ENCODE data around the gene RAD51B. TPM values are rescaled to one million over a fixed set of nuclear protein-coding genes. Genes with fewer than 3 reads are reported as not detected.

RAD51B gene
- total RNA-seq, 1 experiment from 2014 or later = 14.2 TPM

GRCh38 chr14:68261092-68261842 is 441.7 kb downstream of the RAD51B start:
- CTCF ChIA-PET = no interaction called here
- H3K27me3 Mint-ChIP-seq (ENCODE audit: low read depth) = no peaks in the 10 kb centered on the region
- H3K27ac Mint-ChIP-seq = peak overlapping the region; percentile 98
- peak; percentile 86 for ATAC-seq
- POLR2A ChIA-PET = no interaction called here
- 0 out of 2 replicates have a peak, but pooled peaks have one; percentile 39 for TF ChIP-seq FOXK1 (CRISPR knock-in tag; IDR thresholded peaks at IDR 0.05)
- no peak for TF ChIP-seq ZNF232 (CRISPR knock-in tag; IDR thresholded peaks at IDR 0.05)
- no peak for TF ChIP-seq MXD4 (CRISPR knock-in tag; IDR thresholded peaks at IDR 0.05; ENCODE audit: borderline replicate concordance)
- TF ChIP-seq ZNF317 (CRISPR knock-in tag; IDR thresholded peaks at IDR 0.05; ENCODE audit: borderline replicate concordance, low read depth) = no peak
- no peak for TF ChIP-seq TEAD4 (CRISPR knock-in tag; IDR thresholded peaks at IDR 0.05)
- H3K4me1 Mint-ChIP-seq = peaks cover 71% of the 10 kb centered on the region
- DNase-seq (ENCODE audit: low spot score) = no peak
- H3K36me3 Mint-ChIP-seq = no peaks in the 10 kb centered on the region
- H3K9me3 Mint-ChIP-seq = no peaks in the 10 kb centered on the region
- peak overlapping the region; percentile 37; the same call in 1 of the 2 replicates for H3K4me3 Mint-ChIP-seq

DNA sequence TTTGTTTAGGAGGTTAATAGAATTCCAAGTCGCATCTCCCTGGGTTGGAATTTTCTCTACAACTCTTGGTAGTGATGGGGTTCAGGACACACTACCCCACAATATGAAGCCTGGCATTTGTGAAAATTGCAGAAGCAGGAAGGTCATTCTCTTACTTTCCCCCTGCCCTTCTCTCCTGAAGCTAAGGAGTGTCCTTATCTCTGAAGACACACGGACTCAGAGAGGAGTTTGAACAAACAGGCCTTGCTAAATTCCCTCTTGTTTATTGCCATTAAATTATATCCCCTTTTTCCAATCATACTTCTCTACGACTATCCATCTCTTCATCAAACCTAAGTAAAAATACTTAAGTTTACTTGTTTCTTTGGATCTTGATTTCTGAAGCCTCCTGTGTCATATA is 443.0 kb downstream of the RAD51B start:
- CTCF ChIA-PET = no interaction called here
- Mint-ChIP-seq H3K27ac (peak overlapping the region; percentile 51), H3K9me3 (no peaks in the 10 kb centered on the region), H3K4me1 (peaks cover 63% of the 10 kb centered on the region), H3K36me3 (no peaks in the 10 kb centered on the region), H3K4me3 (no peak overlapping the region), H3K27me3 (ENCODE audit: low read depth) (no peaks in the 10 kb centered on the region)
- TF ChIP-seq, protein P1, sequence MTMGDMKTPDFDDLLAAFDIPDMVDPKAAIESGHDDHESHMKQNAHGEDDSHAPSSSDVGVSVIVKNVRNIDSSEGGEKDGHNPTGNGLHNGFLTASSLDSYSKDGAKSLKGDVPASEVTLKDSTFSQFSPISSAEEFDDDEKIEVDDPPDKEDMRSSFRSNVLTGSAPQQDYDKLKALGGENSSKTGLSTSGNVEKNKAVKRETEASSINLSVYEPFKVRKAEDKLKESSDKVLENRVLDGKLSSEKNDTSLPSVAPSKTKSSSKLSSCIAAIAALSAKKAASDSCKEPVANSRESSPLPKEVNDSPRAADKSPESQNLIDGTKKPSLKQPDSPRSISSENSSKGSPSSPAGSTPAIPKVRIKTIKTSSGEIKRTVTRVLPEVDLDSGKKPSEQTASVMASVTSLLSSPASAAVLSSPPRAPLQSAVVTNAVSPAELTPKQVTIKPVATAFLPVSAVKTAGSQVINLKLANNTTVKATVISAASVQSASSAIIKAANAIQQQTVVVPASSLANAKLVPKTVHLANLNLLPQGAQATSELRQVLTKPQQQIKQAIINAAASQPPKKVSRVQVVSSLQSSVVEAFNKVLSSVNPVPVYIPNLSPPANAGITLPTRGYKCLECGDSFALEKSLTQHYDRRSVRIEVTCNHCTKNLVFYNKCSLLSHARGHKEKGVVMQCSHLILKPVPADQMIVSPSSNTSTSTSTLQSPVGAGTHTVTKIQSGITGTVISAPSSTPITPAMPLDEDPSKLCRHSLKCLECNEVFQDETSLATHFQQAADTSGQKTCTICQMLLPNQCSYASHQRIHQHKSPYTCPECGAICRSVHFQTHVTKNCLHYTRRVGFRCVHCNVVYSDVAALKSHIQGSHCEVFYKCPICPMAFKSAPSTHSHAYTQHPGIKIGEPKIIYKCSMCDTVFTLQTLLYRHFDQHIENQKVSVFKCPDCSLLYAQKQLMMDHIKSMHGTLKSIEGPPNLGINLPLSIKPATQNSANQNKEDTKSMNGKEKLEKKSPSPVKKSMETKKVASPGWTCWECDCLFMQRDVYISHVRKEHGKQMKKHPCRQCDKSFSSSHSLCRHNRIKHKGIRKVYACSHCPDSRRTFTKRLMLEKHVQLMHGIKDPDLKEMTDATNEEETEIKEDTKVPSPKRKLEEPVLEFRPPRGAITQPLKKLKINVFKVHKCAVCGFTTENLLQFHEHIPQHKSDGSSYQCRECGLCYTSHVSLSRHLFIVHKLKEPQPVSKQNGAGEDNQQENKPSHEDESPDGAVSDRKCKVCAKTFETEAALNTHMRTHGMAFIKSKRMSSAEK (CRISPR knock-in tag; IDR thresholded peaks at IDR 0.05; ENCODE audit: borderline replicate concordance) = no peak
- TF ChIP-seq ZBTB43 (CRISPR knock-in tag; IDR thresholded peaks at IDR 0.05) (no peak), SMAD4 (CRISPR knock-in tag; IDR thresholded peaks at IDR 0.05) (no peak), NR3C1 (CRISPR knock-in tag; conservative IDR thresholded peaks at IDR 0.05; ENCODE audit: low read depth) (no peak)
- POLR2A ChIA-PET = no interaction called here
- DNase-seq (ENCODE audit: low spot score) (no peak), ATAC-seq (no peak)

GRCh38 chr14:68263563-68264259 is 444.1 kb downstream of the RAD51B start:
- peaks cover 68% of the 10 kb centered on the region for H3K4me1 Mint-ChIP-seq
- POLR2A ChIA-PET = no interaction called here
- peak; percentile 16 for ATAC-seq
- H3K9me3 Mint-ChIP-seq = no peaks in the 10 kb centered on the region
- DNase-seq (ENCODE audit: low spot score) = no peak
- H3K27ac Mint-ChIP-seq = no peak overlapping the region
- no peaks in the 10 kb centered on the region for H3K27me3 Mint-ChIP-seq (ENCODE audit: low read depth)
- no peak overlapping the region for H3K4me3 Mint-ChIP-seq
- CTCF ChIA-PET = interaction anchor here (0.6 to 1.1 kb wide), 2 partner anchors 34 to 572 kb away, joined by 3 to 4 read pairs; no protein-coding TSS in a partner anchor
- no peaks in the 10 kb centered on the region for H3K36me3 Mint-ChIP-seq
- TF ChIP-seq SOX15 (CRISPR knock-in tag; IDR thresholded peaks at IDR 0.05) = no peak
- TF ChIP-seq ZBTB43 (CRISPR knock-in tag; IDR thresholded peaks at IDR 0.05) = no peak
- TF ChIP-seq GABPB1 (CRISPR knock-in tag; IDR thresholded peaks at IDR 0.05) = no peak
- no peak for TF ChIP-seq NR3C1 (CRISPR knock-in tag; conservative IDR thresholded peaks at IDR 0.05; ENCODE audit: low read depth)
- TF ChIP-seq OVOL2 (CRISPR knock-in tag; IDR thresholded peaks at IDR 0.05; ENCODE audit: borderline replicate concordance) = no peak
- TF ChIP-seq ZNF138 (CRISPR knock-in tag; conservative IDR thresholded peaks at IDR 0.05) = no peak
- no peak for TF ChIP-seq CREM (CRISPR knock-in tag; IDR thresholded peaks at IDR 0.05)
- TF ChIP-seq CREB1 (CRISPR knock-in tag; IDR thresholded peaks at IDR 0.05) = no peak
- TF ChIP-seq, protein P2, sequence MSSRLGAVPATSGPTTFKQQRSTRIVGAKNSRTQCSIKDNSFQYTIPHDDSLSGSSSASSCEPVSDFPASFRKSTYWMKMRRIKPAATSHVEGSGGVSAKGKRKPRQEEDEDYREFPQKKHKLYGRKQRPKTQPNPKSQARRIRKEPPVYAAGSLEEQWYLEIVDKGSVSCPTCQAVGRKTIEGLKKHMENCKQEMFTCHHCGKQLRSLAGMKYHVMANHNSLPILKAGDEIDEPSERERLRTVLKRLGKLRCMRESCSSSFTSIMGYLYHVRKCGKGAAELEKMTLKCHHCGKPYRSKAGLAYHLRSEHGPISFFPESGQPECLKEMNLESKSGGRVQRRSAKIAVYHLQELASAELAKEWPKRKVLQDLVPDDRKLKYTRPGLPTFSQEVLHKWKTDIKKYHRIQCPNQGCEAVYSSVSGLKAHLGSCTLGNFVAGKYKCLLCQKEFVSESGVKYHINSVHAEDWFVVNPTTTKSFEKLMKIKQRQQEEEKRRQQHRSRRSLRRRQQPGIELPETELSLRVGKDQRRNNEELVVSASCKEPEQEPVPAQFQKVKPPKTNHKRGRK (CRISPR knock-in tag; IDR thresholded peaks at IDR 0.05; ENCODE audit: borderline replicate concordance) = no peak
- TF ChIP-seq SMAD4 (CRISPR knock-in tag; IDR thresholded peaks at IDR 0.05) = no peak
- TF ChIP-seq, protein P3, sequence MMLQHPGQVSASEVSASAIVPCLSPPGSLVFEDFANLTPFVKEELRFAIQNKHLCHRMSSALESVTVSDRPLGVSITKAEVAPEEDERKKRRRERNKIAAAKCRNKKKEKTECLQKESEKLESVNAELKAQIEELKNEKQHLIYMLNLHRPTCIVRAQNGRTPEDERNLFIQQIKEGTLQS (CRISPR knock-in tag; conservative IDR thresholded peaks at IDR 0.05) = no peak
- TF ChIP-seq AR (CRISPR knock-in tag; IDR thresholded peaks at IDR 0.05) = no peak
